PC-3 (cell line): Measurements from ENCODE around the gene MCU.
A peak's percentile ranks its signal among the peaks of the same experiment; 100 is the strongest.

Experiments
- CTCF ChIP-seq: fragments of 300-600 bp; sonication (generic); conservative IDR thresholded peaks from 2 replicates; pipeline ENCODE4 v1.5.1; 2017; ENCODE audit warnings: antibody characterized with exemption, low read depth, mild to moderate bottlenecking, low read length
- EZH2 ChIP-seq: fragments of 300-600 bp; sonication (generic); IDR thresholded peaks from one replicate; pipeline ENCODE4 v1.6.1; 2017; ENCODE audit warnings: antibody characterized with exemption, mild to moderate bottlenecking, low read length; ENCODE audit not compliant: unreplicated experiment
- EZH2phosphoT487 ChIP-seq: fragments of 300-600 bp; sonication (generic); IDR thresholded peaks from 2 replicates; pipeline ENCODE4 v1.6.1; 2018; ENCODE audit warnings: mild to moderate bottlenecking, antibody characterized with exemption, low read length, borderline replicate concordance

- peak; percentile 29; the same call in 1 of the 2 replicates for TF ChIP-seq CTCF
- no peak for TF ChIP-seq EZH2phosphoT487
- no peak for TF ChIP-seq EZH2
Measured at GRCh38 chr10:72800000-72800740, 108.2 kb downstream of the MCU start.
